ENCODE data around the gene CDCA5.

Gene CDCA5

DNA sequence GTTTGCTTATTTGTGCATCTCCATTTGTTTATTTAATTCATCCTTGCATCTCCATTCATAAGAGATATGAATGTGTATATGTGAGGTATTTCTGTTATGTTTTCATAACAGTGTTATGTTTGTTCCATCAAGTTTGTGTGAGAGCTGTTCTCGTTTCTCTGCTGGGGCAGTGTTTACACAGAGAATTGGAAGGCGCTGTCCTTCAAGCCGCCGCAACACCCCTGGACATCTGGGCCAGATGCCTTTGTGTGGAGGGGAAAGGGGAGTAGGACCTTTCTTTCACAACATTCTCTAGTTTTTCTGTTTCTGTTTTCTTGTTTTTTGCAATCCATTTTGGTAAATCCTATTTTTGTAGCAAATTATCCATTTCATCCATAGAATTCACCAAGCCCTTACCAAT lies 20.8 kb upstream of the CDCA5 start:
- DNase-seq, result no peak

DNA sequence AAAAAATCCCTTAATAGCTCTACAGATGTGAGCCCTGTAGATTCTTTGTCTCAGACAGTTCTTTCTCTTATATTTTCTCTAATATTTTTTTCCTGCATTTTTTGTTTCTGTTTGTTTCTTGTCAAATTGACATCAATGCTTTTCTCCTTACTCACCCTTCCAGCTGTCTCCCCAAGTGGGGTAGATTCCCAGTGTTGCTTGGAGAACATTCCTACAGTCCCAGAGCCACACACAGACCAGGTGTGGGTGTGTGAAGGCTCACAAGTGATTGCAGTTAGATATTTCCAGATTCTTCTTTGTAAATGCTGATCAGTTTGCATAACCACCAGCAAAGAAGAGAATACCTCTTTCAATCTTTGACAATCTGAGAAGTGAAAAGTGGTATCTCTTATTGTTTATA lies 19.6 kb upstream of the CDCA5 start:
- no peak for DNase-seq

DNA sequence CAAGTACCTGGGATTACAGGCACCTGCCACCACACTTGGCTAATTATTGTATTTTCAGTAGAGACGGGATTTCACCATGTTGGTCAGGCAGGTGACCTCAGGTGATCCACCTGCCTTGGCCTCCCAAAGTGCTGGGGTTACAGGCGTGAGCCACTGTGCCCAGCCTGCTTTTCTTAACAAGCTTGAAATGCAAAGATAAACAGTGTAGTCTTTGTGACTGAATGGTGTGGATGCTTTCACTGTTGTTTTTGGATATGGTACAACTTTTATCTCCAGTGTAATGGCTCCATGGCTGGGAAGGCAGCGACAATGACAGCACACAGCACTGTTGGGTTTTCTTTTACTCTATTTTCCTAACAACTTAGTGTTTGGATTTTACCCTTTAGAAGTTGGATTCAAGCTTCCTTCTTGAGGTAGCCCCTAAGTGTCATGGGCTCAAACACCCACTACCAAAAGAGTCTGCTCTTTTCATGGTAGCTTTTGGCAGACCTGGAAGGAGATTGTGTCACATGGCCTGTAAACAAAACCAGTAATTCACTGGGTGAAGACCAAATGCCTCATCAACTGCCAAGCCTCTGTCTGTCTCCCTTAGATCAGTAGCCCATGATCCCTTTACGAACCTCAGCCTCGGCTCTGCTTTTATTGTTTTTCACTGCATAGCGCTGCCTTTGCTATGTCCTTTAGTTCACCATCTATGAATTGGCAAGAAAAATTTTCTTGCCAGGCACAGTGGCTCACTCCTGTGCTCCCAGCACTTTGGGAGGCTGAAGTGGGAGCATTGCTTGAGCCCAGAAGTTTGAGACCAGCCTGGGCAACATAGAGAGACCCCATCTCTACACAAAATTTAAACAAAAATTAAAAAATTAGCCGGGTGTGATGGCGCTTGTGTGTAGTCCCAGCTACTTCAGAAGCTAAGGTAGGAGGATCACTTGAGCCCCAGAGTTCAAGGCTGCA lies 18.6 kb upstream of the CDCA5 start:
- DNase-seq, result no peak

DNA sequence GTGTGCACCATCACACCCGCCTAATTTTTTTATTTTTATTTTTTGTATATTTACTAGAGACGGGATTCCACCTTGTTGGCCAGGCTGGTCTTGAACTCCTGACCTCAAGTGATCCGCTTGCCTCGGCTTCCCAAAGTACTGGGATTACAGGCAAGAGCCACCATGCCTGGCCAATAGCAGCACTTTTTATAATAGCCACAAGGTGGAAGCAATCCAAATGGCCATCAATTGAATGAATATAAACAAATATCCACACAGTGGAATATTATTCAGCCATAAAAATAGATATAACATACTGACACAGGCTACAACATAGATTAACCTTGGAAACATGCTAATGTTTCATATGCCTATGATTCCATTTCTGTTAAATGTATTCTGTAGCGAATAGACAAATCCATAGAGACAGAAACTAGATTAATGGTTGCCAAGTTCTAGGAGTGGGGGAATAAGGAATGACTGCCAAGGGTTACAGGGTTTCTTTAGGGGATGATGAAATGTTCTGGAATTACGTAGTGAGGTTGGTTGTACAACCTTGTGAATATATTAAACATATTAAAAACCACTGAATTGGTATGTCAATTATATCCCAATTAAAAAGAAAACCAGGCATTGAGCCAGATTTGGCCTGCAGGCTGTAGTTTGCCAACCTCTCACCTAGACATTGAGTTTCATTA lies 17.0 kb upstream of the CDCA5 start:
- DNase-seq, result no peak

DNA sequence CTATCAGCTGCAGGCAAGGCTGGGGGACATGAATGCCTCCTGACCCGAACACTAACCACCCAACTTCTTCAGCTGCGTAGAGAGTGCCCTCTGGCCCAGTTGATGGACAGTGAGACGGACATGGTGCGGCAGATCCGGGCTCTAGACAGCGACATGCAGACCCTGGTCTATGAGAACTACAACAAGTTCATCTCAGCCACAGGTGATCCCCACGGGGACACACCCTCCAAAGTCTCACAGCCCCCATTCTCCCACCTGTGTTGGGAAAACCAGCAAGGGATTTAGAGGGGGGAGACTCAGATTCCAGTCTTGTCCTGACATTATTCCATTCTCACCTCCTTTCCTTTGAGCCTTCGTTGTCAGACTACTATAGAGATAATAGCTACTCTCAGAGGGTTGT lies 13.1 kb upstream of the CDCA5 start:
- no peak for DNase-seq

DNA sequence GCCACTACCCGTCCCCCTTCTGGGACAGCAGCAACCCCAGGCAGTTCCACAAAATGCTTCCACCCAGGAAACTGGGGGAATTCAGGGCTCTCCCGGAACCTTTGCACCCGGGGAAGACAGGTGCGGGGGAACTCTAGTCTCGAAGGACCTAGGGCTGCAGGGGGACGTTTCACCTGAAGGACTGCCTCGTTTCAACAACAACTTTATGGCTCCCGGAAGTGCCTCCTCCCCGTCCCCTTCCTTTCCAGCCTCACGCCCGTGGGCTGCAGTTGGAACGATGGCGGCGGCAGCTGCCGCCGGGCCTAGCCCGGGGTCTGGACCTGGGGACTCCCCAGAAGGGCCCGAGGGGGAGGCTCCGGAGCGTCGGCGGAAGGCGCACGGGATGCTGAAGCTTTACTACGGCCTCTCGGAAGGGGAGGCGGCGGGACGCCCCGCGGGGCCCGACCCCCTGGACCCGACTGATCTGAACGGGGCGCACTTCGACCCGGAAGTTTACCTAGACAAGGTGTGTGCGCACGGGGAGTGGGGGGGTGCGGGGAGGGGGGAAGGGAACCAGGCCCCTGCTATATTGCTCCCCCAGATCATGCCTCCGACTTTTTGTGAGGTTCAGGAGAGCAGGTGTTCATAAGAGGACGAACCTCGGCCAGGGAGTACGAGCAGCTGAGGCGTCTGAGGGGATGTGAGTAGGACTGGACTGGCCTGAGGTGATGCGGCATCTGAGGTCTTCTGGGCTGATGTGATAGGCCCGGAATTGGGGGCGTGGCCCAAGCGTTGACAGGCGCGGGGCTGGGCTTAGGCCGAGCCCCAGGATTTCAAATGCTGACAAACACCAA lies 12.3 kb upstream of the CDCA5 start, which contains the start of gene VPS51:
VPS51 (plus strand) TSS at position 241 of the 833 bp plus-strand sequence; CDS start at position 278, 37 bp downstream.
- peak; percentile 86 for DNase-seq

DNA sequence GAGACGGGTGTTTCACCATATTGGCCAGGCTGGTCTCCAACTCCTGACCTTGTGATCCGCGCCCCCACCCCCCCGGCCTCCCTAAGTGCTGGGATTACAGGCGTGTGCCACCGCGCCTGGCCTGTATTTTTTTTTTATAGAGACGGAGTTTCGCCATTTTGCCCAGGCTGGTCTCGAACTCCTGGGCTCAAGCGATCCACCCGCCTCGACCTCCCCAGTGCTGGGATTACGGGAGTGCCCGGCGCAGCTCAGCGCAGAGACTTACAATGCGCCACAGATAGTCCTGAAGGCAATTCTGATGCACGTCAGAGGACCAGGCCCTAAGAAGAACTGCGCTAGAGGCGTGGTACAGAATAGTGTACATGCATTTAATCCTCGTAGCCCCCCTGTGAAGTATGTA lies 11.6 kb upstream of the CDCA5 start:
- DNase-seq, result no peak

DNA sequence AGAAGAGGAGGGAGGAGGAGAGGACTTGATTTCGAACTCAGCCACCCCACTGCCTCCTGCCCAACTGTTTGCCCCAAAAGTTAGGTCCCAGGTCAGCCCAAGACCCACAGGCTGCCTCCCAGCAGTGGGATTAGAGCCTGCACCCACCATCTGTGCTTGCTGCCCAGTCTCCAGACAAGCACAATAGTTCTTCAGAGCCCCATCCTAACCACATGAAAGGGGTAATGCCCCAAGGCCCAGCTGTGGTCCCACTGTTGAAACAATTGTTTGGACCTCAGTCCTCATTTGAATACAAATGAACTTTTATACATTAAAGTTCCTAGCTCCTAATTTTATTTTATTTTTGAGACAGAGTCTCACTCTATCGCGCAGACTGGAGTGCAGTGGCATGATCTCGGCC lies 6.8 kb upstream of the CDCA5 start:
- DNase-seq, result no peak

DNA sequence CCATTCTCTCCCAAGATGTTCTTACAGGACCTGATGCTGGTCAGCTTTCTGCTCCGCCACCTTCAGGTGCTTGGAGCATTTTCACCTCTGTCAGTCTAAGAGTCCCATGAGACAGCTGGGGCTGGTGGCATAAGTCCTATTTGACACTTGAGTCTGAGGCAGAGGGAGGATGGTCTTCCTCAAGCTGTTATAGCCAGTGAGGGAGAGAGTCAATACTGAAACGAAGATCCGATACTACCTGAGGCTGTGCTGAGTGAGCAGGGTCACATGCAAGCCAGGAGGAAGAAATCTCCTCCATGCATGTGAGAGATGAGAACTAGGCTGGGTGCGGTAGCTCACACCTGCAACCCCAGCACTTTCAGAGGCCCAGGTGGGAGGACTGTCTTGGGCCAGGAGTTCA lies 5.8 kb upstream of the CDCA5 start:
- DNase-seq, result no peak

DNA sequence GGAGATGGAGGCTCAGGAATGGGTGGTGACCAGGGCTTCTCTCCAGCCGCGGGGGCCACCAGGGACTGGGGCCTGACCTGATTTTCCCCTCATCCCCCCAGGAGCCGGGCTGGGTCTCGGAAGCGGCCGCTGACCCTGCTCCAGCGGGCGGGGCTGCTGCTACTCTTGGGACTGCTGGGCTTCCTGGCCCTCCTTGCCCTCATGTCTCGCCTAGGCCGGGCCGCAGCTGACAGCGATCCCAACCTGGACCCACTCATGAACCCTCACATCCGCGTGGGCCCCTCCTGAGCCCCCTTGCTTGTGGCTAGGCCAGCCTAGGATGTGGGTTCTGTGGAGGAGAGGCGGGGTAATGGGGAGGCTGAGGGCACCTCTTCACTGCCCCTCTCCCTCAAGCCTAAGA lies 4.0 kb upstream of the CDCA5 start:
- DNase-seq, result no peak

DNA sequence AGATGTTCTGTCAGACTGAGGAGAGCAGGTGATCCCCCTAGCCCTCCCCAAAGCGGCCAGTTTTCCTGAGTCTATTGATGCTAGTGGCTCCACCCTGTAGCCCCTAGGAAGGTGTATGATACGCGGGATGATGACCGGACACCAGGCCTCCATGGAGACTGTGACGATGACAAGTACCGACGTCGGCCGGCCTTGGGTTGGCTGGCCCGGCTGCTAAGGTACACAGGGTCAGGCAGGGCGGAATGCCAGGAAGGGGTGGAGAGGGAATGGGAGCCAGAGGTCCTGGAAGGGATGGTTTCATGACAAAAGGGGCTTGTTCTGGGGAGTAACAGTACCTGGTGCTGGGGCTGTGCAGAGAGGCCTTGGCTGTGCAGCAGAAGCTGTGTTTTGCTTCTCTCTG lies 3.4 kb upstream of the CDCA5 start:
- DNase-seq, result no peak

DNA sequence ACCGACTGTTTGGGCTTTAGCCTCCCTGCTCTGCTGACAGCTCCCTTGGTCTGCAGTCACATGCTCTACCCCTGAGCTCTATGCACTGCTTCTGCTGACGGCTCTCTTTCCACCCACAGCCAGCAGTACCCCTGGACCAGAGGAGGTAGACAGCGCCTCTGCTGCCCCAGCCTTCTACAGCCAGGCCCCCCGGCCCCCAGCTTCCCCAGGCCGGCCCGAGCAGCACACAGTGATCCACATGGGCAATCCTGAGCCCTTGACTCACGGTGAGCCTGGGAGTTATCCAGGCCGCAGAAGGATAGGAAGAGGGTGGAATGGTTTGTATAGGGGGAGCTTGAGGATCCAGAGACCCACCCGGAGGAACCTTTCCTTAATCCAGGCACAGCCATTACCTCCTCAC lies 3.0 kb upstream of the CDCA5 start:
- no peak for DNase-seq

DNA sequence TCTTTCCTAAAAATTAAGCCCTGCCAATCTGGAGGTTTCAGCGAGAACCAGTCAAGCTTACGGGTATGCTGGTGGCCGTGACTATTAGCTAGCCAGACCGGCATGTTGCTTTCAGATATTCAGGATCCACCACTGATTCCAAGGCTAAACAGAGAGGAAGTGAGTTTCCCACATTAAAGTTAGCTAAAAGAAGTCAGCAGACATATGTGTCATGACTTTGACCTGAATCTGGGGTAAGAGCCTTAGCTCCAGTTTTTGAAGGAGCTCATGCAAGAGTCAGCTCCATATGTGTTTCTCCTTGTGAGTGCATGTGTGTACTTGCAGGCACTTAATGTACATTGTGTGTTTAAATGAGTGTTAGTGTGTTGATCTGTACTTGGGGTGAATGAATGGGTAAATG lies 1.6 kb upstream of the CDCA5 start:
- no peak for DNase-seq

DNA sequence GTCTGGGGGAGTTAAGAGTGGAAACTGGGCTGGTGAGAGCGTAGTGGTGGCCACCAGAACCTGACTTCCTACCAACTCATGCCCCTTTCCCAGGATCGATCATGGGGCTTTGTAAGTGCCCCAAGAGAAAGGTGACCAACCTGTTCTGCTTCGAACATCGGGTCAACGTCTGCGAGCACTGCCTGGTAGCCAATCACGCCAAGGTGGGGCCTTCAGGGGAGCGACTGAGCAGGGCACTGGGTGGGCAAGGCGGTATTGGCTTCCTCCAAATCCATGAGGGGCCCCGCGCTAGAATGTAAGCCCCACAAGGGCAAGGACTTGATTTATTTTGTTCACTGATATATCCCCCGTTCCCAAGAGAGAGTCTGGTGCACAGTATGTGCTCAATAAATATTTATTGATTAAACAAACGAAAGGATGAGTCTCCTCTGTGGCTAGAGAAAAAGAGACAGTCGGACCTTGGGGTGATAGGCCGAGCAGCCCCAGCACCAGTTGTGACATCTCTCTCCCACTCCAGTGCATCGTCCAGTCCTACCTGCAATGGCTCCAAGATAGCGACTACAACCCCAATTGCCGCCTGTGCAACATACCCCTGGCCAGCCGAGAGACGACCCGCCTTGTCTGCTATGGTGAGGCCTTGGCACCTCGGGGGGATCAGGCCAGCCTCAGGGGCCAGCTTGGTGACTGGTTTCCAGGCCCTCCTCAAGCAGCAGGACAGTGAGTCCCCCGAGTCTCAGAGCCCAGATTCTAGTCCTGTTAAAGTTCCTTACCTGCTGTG lies 947 bp upstream of the CDCA5 start:
- DNase-seq, result no peak

DNA sequence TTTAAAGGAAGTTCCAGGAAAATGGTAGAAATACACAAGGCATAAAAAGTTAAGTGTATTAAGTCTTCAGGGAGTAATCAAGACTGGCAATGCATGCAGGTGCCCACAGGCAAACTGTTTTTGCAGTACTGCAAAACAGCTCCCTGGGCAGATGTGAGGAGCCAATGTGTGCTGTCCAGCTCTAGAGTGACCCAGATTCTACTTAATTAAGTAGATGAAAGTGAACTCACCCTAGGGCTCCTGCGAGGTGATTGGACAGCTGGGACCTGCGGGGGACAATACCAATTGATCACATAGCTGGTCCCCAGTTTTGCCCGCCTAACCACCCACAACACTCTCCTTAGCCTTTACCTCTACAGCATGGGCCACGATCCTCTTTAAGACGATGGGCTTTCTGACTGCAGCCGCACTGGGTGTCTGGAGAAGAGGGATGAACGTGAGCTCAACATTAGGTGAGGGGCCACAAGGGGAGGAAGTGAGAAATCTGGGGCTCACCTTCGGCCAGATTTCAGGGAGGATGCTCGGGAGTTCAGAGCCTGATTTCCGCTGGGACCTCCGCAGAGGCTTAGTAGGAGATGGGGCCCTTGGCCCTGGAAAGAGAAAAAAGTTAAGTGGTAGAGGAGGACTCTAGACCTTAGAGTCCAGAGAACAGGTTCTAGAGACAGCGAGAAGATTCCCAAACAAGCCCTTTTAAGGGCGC lies 556 bp downstream of the CDCA5 start:
- DNase-seq, result no peak

DNA sequence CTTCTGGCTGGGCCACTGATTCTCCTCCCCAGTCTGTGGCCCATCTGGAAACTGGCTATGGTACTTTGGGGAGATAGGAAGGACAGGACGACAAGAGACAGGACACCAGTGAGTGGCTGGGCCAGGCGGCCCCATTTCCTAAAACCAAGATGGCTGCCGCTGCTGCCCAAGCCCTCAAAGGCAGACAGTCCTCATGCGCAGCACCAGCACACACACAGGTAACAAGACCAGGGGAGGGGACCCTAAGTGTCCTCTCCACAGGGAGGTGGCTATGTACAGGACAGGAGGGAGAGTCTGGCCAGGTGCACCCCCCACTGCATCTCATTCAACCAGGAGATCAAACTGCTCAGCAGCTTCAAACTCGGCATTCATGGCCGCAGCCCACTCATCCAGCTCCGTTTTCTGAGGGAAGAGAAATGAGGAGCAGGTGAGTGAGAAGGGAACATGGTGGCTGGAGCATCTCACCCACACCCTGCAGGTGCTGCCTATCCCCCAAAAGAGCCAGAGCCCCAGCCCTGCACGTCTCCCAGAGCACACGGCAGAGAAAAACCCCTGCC lies 5.0 kb downstream of the CDCA5 start:
- DNase-seq, result no peak

DNA sequence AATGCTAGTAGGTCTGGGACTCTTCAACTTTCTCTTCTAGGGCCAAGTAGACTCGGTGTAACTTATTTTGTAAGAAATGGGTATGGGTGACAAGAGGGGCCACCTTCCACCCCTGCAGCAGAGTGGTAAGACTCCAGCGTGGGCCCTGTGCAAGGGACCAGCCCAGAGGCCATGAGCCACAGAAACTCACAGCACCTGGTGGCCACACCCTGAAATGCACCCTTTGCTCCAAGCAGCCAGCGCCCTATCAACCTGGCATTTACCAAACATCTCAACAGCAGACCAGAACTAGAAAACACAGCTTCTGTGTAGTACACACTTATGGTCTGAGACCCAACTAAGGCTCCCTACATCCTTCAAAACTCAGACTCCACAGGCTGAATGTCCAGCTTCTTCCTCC lies 5.7 kb downstream of the CDCA5 start:
- DNase-seq, result no peak

DNA sequence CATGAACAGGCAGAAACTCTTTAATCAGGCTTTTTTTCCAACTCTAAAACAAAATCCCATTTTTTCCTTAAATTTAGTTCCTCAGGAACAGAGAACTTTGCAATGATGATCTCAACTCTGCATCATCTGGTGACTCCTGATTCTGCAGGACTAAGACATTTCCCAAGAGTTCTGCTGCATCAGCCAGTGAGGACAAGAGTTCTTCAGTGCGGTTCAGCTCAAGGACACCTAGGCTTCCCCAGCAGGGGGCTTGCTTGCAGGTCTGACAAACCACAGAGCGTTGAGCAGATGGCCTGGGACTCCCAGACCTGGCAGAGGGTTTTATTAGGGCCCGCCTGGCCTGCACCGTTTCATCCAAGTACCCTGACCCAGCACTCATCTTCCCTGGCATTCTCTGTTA lies 6.4 kb downstream of the CDCA5 start:
- no peak for DNase-seq

DNA sequence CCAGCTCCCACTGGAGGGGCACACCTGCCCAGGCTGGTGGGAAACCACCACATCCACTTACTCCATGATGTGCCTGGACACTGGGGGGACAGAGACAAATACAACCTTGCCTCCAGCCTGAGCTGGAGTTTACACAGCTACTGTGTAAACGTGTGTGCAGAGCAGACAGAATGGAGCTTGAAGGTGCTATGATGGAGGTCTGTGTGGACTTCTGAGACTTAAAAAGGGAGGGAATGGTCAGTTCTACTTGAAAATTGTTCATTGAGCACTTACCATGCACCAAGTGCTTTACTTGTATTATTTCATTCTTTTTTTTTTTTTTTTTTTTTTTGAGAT lies 11.2 kb downstream of the CDCA5 start:
- DNase-seq, result no peak

DNA sequence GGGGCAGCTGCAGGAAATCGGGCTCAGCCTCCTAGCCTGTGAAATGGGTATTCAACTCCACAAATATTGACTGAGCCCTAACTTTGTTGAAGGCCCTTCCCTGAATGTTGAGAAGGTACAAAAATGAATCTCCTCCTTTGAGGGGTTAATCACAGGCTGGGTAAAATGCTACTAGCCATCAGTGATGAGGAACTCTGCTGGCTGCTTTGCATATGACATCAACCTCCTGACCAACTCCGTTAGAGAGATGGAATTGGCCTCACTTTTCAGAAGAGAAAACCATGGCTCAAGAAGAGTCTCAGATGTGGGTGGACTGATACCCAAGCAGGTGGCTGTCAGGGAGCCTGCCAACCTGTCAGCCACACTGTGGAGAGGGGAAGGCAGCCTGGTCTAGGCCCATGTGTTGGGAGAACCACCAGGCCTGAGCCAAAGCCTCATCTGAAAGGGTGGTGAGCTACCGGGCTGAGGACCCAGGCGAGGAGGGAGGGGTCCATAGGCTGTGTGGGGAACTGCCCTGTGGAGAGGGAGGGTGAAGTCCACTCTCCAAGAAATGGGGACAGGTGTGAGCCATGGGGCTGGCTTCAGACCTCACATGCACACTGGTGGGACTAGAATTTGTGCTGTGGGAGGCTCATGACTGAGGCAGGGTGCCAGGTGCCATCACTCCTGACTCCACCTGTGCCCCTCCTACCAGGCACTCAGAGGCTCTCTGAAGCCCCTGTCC lies 11.8 kb downstream of the CDCA5 start:
- DNase-seq, result no peak

DNA sequence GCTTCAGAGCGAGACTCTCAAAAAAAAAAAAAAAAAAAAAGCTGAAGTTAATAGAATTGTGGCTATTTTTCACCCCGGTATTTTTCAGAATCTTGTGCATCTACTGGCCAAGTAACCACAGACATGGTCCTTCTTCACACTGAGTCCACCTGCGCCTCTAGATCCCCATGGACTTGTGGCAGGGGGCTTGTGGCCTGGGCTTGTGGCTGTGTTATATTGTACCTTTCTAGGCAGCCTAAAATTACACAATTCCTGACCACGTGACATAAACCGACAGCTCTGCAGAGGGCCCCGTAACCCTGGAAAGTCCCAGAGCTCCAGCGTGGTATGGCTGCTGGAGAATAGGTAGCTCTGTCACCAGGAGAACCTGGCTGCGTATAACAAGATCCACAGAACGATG lies 14.6 kb downstream of the CDCA5 start:
- DNase-seq, result no peak
